HG03442 (cell line): Measurements from ENCODE around the gene ACAD10.
"Not testable (repeated sequence)": the region's sequence is repeated elsewhere in the genome, so short reads cannot be mapped to it uniquely, and the experiment has no call there.

Source experiments
- ATAC-seq: cut with Tn5 transposase; IDR thresholded peaks from one replicate; pipeline ENCODE4 v1.9.1; 2021; ENCODE audit warnings: mild to moderate bottlenecking, moderate library complexity; ENCODE audit not compliant: unreplicated experiment

Gene ACAD10

GRCh38 chr12:111685811-111686573 is at the start of gene ACAD10, which contains the start of gene BRAP:
ACAD10 (plus strand) TSS chr12:111686053; CDS start chr12:111692710, 6,657 bp downstream.
BRAP (minus strand) TSS chr12:111685956; CDS start chr12:111685792, 164 bp downstream.
- peak; percentile 89 for ATAC-seq

DNA sequence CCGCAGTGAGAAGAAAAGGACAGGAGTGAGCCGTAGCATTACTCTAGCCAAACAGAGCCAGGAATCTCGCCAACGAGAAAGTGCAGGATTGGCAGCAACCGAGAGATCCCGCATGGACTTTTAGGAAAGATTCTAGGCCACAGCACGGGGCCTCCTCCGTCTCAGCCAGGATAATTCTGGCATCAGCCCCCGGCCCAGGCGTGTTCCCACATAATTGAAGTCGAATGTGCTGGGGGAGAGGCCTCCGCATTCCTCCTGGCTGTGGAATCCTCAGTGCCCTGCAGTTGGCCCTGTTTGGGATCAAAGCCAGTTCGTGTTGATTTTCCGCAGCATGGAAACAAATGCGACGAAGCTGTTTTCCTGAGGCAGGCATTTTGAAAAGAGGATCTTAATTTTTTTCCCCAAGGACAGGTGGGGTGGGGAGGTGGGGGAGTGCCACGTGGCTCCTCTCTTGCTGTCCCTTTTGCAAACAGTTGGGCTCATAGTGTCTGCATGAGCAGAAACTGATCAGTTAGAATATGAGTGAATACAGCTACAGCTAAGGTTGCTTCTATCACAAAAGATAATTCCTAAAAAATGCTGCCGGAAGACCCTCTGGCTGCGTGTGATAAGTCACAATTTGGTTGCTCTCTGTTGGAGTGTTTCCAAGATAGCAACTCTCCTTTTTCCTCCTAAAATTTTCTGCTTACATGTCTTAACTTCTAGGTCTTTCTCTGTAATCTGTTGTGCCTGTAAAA is 49.5 kb upstream of the ACAD10 start:
- ATAC-seq, result no peak

DNA sequence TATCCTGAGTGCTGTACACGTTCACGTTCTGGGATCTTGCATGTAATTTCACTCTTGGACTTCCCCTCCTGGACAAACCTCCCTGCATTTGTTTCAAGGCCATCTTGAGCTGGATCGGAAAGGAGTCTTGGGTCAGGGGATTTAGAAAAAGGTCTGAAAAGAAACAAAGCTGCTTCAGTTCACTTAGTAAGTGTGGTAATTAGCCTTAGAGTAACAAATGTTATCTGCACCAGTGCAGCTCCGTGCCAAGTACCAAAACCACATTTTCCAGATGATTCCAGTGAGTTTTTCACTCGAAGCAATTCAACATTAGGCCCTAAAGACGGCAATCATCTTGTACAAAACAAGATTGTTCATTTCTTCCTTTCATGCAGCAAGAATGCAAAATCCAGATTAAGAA is 47.3 kb upstream of the ACAD10 start:
- no peak for ATAC-seq

DNA sequence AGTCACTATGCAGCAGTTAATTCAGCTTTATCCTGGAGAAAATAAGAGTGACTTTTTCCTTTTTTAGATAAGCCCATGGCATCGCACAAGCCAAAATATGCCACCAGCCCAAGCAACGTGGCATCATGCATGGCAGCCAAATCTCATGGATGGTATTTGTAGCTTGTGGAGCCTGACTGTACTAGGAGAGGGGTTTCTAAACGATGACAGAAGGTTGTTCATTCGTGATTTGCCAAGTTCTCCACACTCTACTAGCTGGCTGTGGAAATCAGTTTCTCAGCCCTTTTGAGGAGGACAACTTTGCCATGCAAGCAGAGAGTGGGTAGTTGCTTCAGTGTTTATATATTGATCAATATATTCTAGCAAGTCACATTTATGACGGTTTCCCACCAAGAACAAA is 45.3 kb upstream of the ACAD10 start:
- no peak for ATAC-seq

DNA sequence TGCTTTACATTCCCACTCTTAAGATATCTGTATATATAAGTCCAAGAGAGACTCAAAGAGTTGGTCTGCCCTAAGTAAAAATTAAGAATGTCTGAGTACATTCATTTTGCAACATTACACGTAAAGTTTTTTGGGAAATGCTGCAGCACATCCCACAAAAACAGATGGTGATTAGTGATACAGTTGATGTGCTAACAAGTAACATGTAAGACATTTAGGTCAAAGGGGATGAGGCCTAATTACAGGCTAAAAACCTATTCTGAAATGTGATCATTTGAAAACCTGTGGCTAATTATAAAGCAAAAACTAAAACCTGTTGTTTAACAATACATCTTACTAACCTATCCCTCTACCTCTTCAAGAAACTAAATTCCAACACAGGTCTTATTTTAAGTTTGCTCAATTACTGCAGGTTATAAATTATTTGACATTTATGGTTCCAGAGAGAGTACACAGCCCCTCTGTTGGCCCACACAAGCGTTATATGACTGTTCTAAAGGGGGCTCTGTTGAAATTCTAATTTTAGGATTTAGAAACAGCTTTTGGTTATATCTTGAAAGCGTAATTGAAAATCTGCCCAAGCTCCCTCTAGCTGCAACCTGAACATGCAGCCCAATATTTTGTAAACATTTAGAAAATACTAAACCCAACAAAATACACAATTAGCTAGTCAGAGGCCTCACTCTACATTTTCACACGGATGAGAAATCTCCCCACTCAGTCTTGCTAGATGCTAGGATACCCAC is 43.0 kb upstream of the ACAD10 start:
- ATAC-seq, result no peak

GRCh38 chr12:111643427-111643826 is 42.4 kb upstream of the ACAD10 start:
- no peak for ATAC-seq

DNA sequence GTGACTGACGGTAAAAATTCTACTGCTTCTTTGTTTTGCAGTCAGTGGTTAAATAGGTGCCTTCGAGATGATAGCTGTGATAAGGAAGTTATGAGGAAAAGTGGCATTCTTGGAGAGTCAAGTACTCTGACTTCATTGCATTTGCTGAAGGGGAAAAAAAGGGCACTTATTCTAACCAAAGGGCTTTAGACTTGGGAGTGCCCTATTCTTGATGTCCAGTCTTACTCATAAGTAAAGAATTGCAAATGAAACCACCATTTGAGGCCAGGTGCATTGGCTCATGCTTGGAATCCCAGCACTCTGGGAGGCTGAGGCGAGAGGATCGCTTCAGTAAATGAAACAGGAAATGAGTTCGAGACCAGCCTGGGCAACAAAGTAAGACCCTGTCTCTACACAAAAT is 40.4 kb upstream of the ACAD10 start:
- ATAC-seq, result no peak

DNA sequence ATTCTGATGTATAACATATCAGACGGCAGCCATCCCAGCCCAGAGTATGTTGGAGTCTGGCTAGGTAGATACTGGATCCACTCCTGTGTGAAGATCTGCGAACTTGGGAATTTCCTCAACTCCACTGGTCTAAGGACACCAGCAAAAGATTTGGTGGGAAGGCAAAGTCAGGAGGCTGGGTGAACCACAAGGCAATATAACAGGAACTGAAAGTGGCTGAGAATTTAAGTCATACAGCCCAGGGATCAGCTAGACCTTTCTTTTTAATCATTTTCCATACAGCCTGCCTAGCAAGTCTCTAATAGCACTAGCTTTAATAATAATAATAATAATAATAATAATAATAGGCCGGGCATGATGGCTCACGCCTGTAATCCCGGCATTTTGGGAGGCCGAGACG is 34.9 kb upstream of the ACAD10 start:
- no peak for ATAC-seq

- ATAC-seq, result not testable (repeated sequence)
Observed at GRCh38 chr12:111652530-111652929, 33.3 kb upstream of the ACAD10 start.

DNA sequence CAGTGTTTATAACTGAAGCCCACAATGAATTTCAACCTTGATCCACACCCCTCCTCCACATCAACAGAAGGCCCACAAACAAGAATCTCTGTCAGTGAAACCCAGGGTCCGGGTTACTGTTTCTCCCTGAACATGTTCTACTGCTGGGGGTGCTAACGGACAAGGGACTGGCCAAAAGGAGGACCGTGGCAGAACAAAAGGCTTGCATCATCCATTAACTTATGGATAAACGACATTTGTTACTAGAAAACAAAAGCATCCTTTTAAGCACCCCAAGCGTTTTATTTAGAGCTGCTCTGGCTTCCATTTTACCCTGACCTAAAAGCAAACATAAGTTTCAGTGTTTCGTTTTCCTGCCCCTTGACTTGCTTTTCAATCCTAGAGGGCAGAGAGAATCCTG is 32.3 kb upstream of the ACAD10 start:
- no peak for ATAC-seq

- no peak for ATAC-seq
Observed at GRCh38 chr12:111655356-111655755, 30.5 kb upstream of the ACAD10 start.

DNA sequence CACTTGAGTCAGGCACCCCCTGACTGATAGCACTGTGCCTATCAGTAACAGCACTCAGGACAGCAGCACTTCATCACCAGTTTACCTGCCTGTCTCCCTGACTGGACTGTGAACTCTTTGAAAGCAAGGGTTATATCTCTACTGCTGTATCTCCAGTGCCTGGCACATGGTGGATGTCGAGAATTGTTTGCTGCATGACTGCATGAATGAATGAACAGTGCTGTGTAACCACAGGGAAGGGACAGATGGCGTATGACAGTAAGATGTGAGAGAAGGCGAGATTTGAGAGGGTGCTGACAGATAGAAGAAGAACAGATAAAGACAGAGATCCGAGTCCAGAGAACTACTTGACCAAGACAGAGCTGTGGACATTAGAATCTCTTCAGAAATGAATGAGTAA is 29.8 kb upstream of the ACAD10 start:
- ATAC-seq, result no peak

DNA sequence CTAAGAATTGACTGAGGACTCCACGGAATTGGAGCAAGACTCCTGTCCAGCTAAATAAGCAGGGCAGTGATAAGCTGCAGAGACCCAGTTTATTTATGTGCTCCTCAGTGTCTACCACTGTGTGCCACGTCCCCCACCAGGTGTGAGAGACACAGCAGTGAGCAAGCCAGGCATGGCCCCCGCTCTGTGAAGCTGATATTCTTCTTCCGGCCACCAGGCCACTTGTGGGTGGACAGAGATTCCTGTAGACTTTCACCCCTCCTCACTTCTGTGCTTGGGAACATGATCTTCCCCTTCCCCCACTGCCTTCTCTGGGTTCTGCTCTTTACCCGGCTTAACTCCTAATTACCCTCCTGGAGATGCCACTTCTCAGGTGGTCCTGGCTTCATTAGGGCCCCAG is 21.4 kb upstream of the ACAD10 start:
- no peak for ATAC-seq

GRCh38 chr12:111664961-111665865 is 20.6 kb upstream of the ACAD10 start:
- ATAC-seq, result no peak

- ATAC-seq, result no peak
Observed at GRCh38 chr12:111672822-111673381, 13.0 kb upstream of the ACAD10 start.

GRCh38 chr12:111673503-111673902 is 12.3 kb upstream of the ACAD10 start:
- no peak for ATAC-seq

GRCh38 chr12:111677186-111677585 is 8.7 kb upstream of the ACAD10 start:
- no peak for ATAC-seq

DNA sequence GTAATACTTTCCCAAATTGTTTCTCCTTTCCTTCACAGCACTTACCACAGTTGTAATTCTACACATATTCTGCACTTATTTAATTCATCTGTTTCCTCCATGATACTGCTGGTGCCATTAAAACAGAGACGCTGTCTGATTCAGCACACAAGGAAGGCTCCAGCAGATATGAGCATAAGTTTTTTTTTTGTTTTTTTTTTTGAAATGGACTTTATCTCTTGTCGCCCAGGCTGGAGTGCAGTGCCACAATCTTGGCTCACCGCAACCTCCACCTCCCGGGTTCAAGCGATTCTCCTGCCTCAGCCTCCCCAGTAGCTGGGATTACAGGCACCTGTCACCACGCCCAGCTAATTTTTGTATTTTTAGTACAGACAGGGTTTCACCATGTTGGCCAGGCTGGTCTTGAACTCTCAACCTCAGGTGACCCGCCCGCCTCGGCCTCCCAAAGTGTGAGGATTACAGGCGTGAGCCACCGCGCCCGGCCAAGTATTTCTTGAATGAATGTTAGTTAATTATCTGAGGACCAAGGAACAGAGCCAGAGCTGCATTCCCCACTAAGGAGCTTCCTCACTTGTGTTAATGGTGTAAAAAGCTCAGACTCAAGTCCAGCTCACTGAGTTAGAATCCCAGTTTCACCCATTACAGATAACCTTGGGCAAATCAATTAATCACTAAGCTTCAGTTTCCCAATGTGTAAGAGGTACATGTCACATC is 1.2 kb upstream of the ACAD10 start:
- ATAC-seq, result not testable (repeated sequence)

DNA sequence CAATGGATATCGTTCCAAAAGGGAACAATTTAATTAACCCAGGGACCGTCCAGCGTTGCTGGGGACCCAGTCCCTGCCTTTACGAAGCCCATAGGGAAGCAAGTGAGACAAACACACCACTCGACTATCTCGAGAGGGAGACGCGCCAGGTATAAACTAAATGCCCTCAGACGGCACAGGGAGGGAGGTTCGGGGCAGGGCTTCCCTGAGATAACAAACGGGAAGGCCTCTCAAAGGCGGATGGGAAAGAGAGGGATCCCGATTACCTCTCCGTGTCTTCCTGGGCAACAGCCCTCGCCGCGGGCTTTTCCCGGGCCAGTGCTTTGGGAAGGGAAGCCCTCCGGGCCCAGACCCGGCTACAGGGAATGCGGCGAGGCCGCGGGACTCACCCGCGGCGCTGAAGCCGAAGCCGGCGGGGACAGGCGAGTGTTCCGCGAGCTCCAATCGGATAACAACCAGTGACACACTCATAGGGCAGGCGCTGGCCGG is 487 bp upstream of the ACAD10 start:
- ATAC-seq, result no peak
